Loucy (cell line): Measurements from ENCODE around the gene RERE.
A peak's percentile ranks its signal among the peaks of the same experiment; 100 is the strongest.

ENCODE experiments used
- H2AFZ ChIP-seq: fragments of 200-600 bp; sonication (generic); 2 replicates; pipeline ENCODE4 v1.6.0; 2016; ENCODE audit warnings: antibody characterized with exemption, mild to moderate bottlenecking, low read length, moderate library complexity
- H3F3A ChIP-seq: fragments of 200-600 bp; 2 replicates; pipeline ENCODE4 v1.6.0; 2016; ENCODE audit warnings: antibody characterized with exemption, low read depth, mild to moderate bottlenecking
- H3K27me3 ChIP-seq: fragments of 200-600 bp; sonication (generic); 2 replicates; pipeline ENCODE4 v1.6.1; 2014; ENCODE audit warnings: low read length, mild to moderate bottlenecking; ENCODE audit not compliant: insufficient read depth, poor library complexity, severe bottlenecking
- H3K36me3 ChIP-seq: fragments of 200-600 bp; sonication (generic); 2 replicates; pipeline ENCODE4 v1.6.1; 2016; ENCODE audit warnings: low read length; ENCODE audit not compliant: insufficient read depth
- H3K4me1 ChIP-seq: fragments of 200-600 bp; sonication (generic); 2 replicates; pipeline ENCODE4 v1.5.1; 2014; ENCODE audit warnings: low read length, mild to moderate bottlenecking; ENCODE audit not compliant: insufficient read depth, poor library complexity, severe bottlenecking
- H3K4me2 ChIP-seq: fragments of 200-600 bp; sonication (generic); 2 replicates; pipeline ENCODE4 v1.6.0; 2014; ENCODE audit warnings: antibody characterized with exemption, low read length, low read depth, mild to moderate bottlenecking; ENCODE audit not compliant: poor library complexity, severe bottlenecking
- H3K4me3 ChIP-seq: fragments of 200-600 bp; sonication (generic); 2 replicates; pipeline ENCODE4 v1.5.1; 2014; ENCODE audit warnings: low read length, mild to moderate bottlenecking, mixed read lengths; ENCODE audit not compliant: poor library complexity, severe bottlenecking
- H3K79me2 ChIP-seq: fragments of 200-600 bp; sonication (generic); 2 replicates; pipeline ENCODE4 v1.6.1; 2014; ENCODE audit warnings: low read length; ENCODE audit not compliant: insufficient read depth
- H3K9ac ChIP-seq: fragments of 200-600 bp; sonication (generic); 2 replicates; pipeline ENCODE4 v1.6.0; 2014; ENCODE audit warnings: mild to moderate bottlenecking, low read depth, low read length, moderate library complexity; ENCODE audit not compliant: poor library complexity, severe bottlenecking
- H3K9me2 ChIP-seq: fragments of 200-600 bp; sonication (generic); replicated peaks from 2 replicates; pipeline ENCODE4 v1.6.1; 2016; ENCODE audit warnings: low read depth, low read length, mixed read lengths
- H3K9me3 ChIP-seq: fragments of 200-600 bp; sonication (generic); 2 replicates; pipeline ENCODE4 v1.6.1; 2014; ENCODE audit warnings: mild to moderate bottlenecking, antibody characterized with exemption, low read length, low read depth; ENCODE audit not compliant: insufficient read depth
- H4K20me1 ChIP-seq: fragments of 200-600 bp; sonication (generic); 2 replicates; pipeline ENCODE4 v1.6.0; 2014; ENCODE audit warnings: antibody characterized with exemption, low read length, mild to moderate bottlenecking; ENCODE audit not compliant: insufficient read depth, poor library complexity, severe bottlenecking
- CTCF ChIP-seq: fragments of 200-600 bp; sonication (generic); conservative IDR thresholded peaks from 2 replicates; pipeline ENCODE4 v1.5.1; 2014; ENCODE audit warnings: mild to moderate bottlenecking, antibody characterized with exemption, low read length
- EZH2phosphoT487 ChIP-seq: fragments of 200-600 bp; IDR thresholded peaks from 2 replicates; pipeline ENCODE4 v1.6.1; 2018; ENCODE audit warnings: antibody characterized with exemption, mild to moderate bottlenecking, moderate library complexity, borderline replicate concordance

RERE gene

GRCh38 chr1:8396083-8396785 lies 421.2 kb downstream of the RERE start:
- H3K79me2 ChIP-seq, result peaks cover 82% of the 10 kb centered on the region
- H3K4me2 ChIP-seq, result peak overlapping the region; percentile 71
- peaks cover 19% of the 10 kb centered on the region; the same call in 1 of the 2 replicates for H3K36me3 ChIP-seq
- peaks cover 7% of the 10 kb centered on the region; the same call in 1 of the 2 replicates for H3F3A ChIP-seq
- peaks cover 38% of the 10 kb centered on the region for H4K20me1 ChIP-seq
- H2AFZ ChIP-seq, result no peak overlapping the region
- peak overlapping the region; percentile 22 for H3K9ac ChIP-seq
- H3K4me3 ChIP-seq, result peak overlapping the region; percentile 57
- TF ChIP-seq CTCF (no peak), EZH2phosphoT487 (no peak)
- no peaks in the 10 kb centered on the region for H3K9me2 ChIP-seq
- H3K4me1 ChIP-seq, result peaks cover 45% of the 10 kb centered on the region
- no peaks in the 10 kb centered on the region for H3K27me3 ChIP-seq
- no peaks in the 10 kb centered on the region for H3K9me3 ChIP-seq

- peak overlapping the region; percentile 22 for H3K9ac ChIP-seq
- H3F3A ChIP-seq, result peaks cover 7% of the 10 kb centered on the region; the same call in 1 of the 2 replicates
- H3K36me3 ChIP-seq, result peaks cover 19% of the 10 kb centered on the region; the same call in 1 of the 2 replicates
- H3K4me3 ChIP-seq, result peak overlapping the region; percentile 57
- no peaks in the 10 kb centered on the region for H3K27me3 ChIP-seq
- H4K20me1 ChIP-seq, result peaks cover 42% of the 10 kb centered on the region
- no peaks in the 10 kb centered on the region for H3K9me2 ChIP-seq
- H3K4me2 ChIP-seq, result peak overlapping the region; percentile 71
- H3K9me3 ChIP-seq, result no peaks in the 10 kb centered on the region
- peaks cover 45% of the 10 kb centered on the region for H3K4me1 ChIP-seq
- H3K79me2 ChIP-seq, result peaks cover 83% of the 10 kb centered on the region
- no peak overlapping the region for H2AFZ ChIP-seq
- no peak for TF ChIP-seq EZH2phosphoT487
Measured at GRCh38 chr1:8395433-8395866, 422.0 kb downstream of the RERE start.

- H3K4me1 ChIP-seq, result peaks cover 45% of the 10 kb centered on the region
- no peaks in the 10 kb centered on the region for H3K9me3 ChIP-seq
- no peak overlapping the region for H3K9ac ChIP-seq
- no peak overlapping the region for H3K4me3 ChIP-seq
- H3K36me3 ChIP-seq, result peaks cover 21% of the 10 kb centered on the region; the same call in 1 of the 2 replicates
- no peaks in the 10 kb centered on the region for H3K27me3 ChIP-seq
- H3K9me2 ChIP-seq, result no peaks in the 10 kb centered on the region
- H3K79me2 ChIP-seq, result peaks cover 86% of the 10 kb centered on the region; the same call in 1 of the 2 replicates
- H4K20me1 ChIP-seq, result peaks cover 49% of the 10 kb centered on the region
- H3F3A ChIP-seq, result peaks cover 7% of the 10 kb centered on the region; the same call in 1 of the 2 replicates
- H3K4me2 ChIP-seq, result peak overlapping the region; percentile 71
- TF ChIP-seq CTCF (no peak), EZH2phosphoT487 (no peak)
- no peak overlapping the region for H2AFZ ChIP-seq
Measured at GRCh38 chr1:8394456-8395321, 422.8 kb downstream of the RERE start.
